Raji (cell line): Measurements from ENCODE around the gene CTNNA3.

Source experiments
- POLR2A ChIP-seq: IDR thresholded peaks from 2 replicates; pipeline ENCODE4 v1.6.1; 2011; ENCODE audit warnings: low read depth, low read length, control low read depth; ENCODE audit not compliant: insufficient read depth

The CTNNA3 gene

GRCh38 chr10:66842371-66842770, 853.6 kb downstream of the CTNNA3 start:
- TF ChIP-seq POLR2A = no peak

GRCh38 chr10:66838656-66839055, 857.3 kb downstream of the CTNNA3 start:
- no peak for TF ChIP-seq POLR2A

GRCh38 chr10:66837990-66838389, 858.0 kb downstream of the CTNNA3 start:
- TF ChIP-seq POLR2A = no peak

- no peak for TF ChIP-seq POLR2A
Observed at GRCh38 chr10:66837335-66837734, 858.7 kb downstream of the CTNNA3 start.

GRCh38 chr10:66836771-66837170, 859.2 kb downstream of the CTNNA3 start:
- no peak for TF ChIP-seq POLR2A

- no peak for TF ChIP-seq POLR2A
Observed at GRCh38 chr10:66836057-66836456, 859.9 kb downstream of the CTNNA3 start.

GRCh38 chr10:66835400-66835799, 860.6 kb downstream of the CTNNA3 start:
- TF ChIP-seq POLR2A = no peak

- no peak for TF ChIP-seq POLR2A
Observed at GRCh38 chr10:66834802-66835201, 861.2 kb downstream of the CTNNA3 start.

- TF ChIP-seq POLR2A = no peak
Observed at GRCh38 chr10:66833861-66834260, 862.1 kb downstream of the CTNNA3 start.

- TF ChIP-seq POLR2A = no peak
Observed at GRCh38 chr10:66832781-66833422, 863.1 kb downstream of the CTNNA3 start.

- no peak for TF ChIP-seq POLR2A
Observed at GRCh38 chr10:66828957-66829356, 867.0 kb downstream of the CTNNA3 start.

GRCh38 chr10:66827353-66827752, 868.6 kb downstream of the CTNNA3 start:
- TF ChIP-seq POLR2A = no peak

GRCh38 chr10:66823301-66823700, 872.7 kb downstream of the CTNNA3 start:
- TF ChIP-seq POLR2A = no peak

GRCh38 chr10:66822801-66823200, 873.2 kb downstream of the CTNNA3 start:
- no peak for TF ChIP-seq POLR2A

GRCh38 chr10:66819691-66820090, 876.3 kb downstream of the CTNNA3 start:
- no peak for TF ChIP-seq POLR2A

- no peak for TF ChIP-seq POLR2A
Observed at GRCh38 chr10:66813122-66813521, 882.9 kb downstream of the CTNNA3 start.

- no peak for TF ChIP-seq POLR2A
Observed at GRCh38 chr10:66811211-66811610, 884.8 kb downstream of the CTNNA3 start.
